AG10803 (cell line): ENCODE results near the gene NOS1AP.

Source experiments
- DNase-seq: peaks from one replicate; pipeline ENCODE4 v3.0.0; 2010; ENCODE audit warnings: low read depth
- H3K4me3 ChIP-seq: 2 replicates; pipeline ENCODE4 v1.5.1; 2011; ENCODE audit warnings: mild to moderate bottlenecking, low read length, control low read depth
- CTCF ChIP-seq: conservative IDR thresholded peaks from 2 replicates; pipeline ENCODE4 v1.5.1; 2011; ENCODE audit warnings: mild to moderate bottlenecking, low read length, control low read depth, inconsistent platforms

The NOS1AP gene

GRCh38 chr1:162215902-162216301, 146.4 kb downstream of the NOS1AP start:
- no peak for TF ChIP-seq CTCF
- no peak overlapping the region for H3K4me3 ChIP-seq
- no peak for DNase-seq

GRCh38 chr1:162216604-162217003, 147.1 kb downstream of the NOS1AP start:
- DNase-seq, result no peak
- no peak overlapping the region for H3K4me3 ChIP-seq
- no peak for TF ChIP-seq CTCF

- no peak for DNase-seq
- no peak overlapping the region for H3K4me3 ChIP-seq
- TF ChIP-seq CTCF, result no peak
These were observed 148.2 kb downstream of the NOS1AP start for GRCh38 chr1:162217706-162218105.

- no peak for DNase-seq
- TF ChIP-seq CTCF, result no peak
- no peak overlapping the region for H3K4me3 ChIP-seq
These were observed 149.1 kb downstream of the NOS1AP start for GRCh38 chr1:162218546-162218945.

GRCh38 chr1:162218975-162219374, 149.5 kb downstream of the NOS1AP start:
- TF ChIP-seq CTCF, result no peak
- no peak for DNase-seq
- H3K4me3 ChIP-seq, result no peak overlapping the region

- TF ChIP-seq CTCF, result no peak
- no peak for DNase-seq
- H3K4me3 ChIP-seq, result no peak overlapping the region
These were observed 150.0 kb downstream of the NOS1AP start for GRCh38 chr1:162219461-162219860.

GRCh38 chr1:162220009-162220539, 150.6 kb downstream of the NOS1AP start:
- DNase-seq, result no peak
- TF ChIP-seq CTCF, result no peak
- H3K4me3 ChIP-seq, result no peak overlapping the region
